Neural progenitor cell (in vitro differentiated cells): ENCODE results near the gene TTC31.

Experiments
- CTCF ChIP-seq: fragments of 200-600 bp; sonication (generic); IDR thresholded peaks from 2 replicates; pipeline ENCODE4 v1.5.1; 2017; ENCODE audit warnings: antibody characterized with exemption, mild to moderate bottlenecking
- EZH2 ChIP-seq: fragments of 200-600 bp; sonication (generic); IDR thresholded peaks from 2 replicates; pipeline ENCODE4 v1.6.1; 2017; ENCODE audit warnings: antibody characterized with exemption, mild to moderate bottlenecking, moderate library complexity
- EZH2phosphoT487 ChIP-seq: fragments of 200-600 bp; sonication (generic); IDR thresholded peaks from 2 replicates; pipeline ENCODE4 v1.6.1; 2017; ENCODE audit warnings: antibody characterized with exemption

GRCh38 chr2:74493546-74493945, 10.7 kb downstream of the TTC31 start:
- TF ChIP-seq EZH2 (no peak), CTCF (no peak), EZH2phosphoT487 (no peak)
